HG03064 (cell line): ENCODE results near the gene ADAMTSL5.
"Not testable (repeated sequence)": the region's sequence is repeated elsewhere in the genome, so short reads cannot be mapped to it uniquely, and the experiment has no call there.

Experiments
- ATAC-seq: cut with Tn5 transposase; IDR thresholded peaks from one replicate; pipeline ENCODE4 v1.9.1; 2021; ENCODE audit warnings: low read depth; ENCODE audit not compliant: unreplicated experiment

ADAMTSL5 gene

DNA sequence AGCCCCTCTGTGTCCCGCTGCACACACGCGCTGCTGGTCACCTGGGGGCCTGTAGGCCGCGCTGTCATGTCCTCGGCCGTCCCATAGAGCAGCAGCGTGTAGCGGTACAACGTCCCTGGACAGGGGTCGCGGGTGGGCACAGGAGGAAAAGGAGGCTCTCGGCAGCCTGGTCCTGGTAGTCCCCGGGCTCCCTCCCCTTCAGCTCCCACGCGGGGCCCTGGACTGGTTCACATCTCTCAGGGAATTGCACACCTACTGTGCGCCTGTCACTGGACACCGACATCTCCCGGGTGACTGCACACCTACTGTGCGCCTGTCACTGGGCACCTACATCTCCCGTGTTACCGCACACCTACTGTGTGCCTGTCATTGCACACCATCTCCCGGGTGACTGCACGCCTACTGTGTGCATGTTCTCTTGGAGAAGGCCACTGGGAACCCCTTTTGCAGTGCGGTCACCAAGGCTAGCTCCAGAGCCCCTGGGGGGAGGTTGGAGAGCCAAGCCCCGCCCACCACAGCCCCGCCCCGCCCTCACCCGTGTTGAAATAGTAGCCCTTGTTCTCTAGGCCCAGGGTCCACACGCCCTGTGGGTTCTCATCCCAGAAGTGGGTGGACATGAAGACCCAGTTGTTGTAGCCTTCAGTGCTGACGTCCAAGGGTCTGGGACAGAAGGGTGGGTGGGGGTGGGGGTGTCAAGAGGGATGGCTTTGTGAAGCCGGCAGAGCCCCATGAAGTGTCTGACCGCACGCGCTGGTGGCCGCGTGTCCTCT lies 30.3 kb downstream of the ADAMTSL5 start:
- no peak for ATAC-seq

DNA sequence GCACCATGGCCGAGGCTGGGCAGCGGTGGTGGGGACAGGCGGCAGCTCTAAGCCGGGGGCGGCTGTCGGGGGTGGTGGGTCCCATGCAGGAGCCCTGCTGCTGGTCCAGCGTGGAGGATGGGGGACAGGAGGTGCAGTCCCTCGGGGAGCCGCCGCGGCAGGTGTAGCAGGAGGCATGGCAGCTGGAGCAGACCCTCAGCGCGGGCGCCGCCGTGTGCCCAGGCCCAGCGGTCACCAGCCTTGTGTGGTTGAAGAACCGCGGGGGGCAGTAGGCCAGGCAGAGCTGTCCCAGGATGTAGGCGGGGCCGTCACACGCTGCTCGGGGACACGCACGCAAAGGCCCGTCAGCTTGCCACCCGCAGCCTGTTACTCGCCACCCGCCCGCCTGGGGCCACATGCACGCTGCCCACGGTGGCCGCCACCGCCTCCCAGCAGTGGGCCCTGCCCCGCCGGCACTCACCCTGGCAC lies 30.9 kb downstream of the ADAMTSL5 start:
- no peak for ATAC-seq

DNA sequence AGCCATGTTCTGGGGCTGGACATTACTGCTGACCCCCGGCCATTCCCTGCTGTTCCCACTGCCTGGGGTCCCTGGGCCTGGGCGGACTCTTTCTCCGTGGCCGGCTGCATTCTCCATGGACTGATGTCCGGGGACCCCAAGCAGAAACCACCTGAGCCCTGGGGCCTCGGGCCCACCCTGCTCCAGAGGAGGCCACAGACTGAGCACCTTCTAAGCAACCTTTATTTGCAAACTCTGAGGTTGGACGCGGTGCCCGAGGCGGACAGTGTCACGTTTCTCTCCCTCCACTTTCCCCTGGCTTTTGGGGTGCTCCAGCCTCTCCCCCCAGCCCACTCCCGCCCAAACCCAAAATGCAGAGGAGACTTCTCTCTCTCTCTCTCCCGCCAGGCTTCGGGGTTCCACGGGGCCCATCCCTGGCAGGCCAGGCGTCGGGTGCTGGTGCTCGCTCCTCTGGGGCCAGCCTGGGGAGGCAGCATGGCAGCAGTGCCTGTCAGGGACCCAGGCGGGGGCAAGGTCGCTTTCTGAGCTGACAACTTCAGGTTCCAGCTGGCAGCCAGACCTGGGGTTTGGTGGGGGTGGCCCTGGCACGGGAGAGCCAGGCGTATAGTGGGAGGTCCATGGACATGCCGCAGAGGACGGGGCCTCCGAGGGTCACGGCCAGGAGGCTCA lies 31.5 kb downstream of the ADAMTSL5 start:
- ATAC-seq: no peak

DNA sequence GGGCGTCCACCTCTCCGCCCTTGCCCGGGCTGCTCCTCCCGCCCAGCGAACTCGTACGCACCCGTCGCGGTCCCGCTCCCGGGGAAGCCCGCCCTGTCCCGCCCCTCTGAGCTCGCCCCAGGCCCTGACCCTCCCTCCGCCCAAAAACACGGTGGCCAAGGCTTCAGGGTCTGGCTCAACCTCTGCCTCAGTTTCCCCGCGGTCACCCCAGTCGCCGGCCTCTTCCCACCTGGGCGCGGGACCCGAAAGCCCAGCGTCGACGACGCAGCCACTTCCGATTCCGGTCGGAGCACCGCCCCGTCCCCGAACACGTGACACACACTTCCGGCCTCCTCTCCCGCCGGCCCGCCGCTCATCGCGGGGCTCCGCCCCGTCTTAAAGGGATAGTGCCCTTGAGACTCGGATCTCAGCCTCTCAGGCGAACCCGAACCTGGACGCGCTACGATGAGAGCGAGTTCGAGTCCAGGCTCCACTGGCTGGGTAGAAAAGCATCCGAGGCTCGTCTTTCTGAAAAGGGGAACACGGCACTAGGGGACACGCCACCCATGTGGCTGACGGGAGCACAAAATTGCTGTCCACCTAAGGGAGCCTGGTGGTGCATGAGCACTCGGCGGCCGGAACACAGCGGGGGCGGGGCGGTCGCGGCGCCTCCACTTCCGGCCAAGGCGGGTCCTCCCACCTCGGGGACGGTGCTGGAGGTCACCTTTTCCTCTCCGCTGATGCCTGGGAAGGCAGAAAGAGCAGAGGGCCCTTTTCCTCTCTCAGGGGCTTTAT lies 33.7 kb downstream of the ADAMTSL5 start, which contains the start of gene C19orf25:
TSS of gene C19orf25 (minus strand) at position 282 of the 774 bp plus-strand sequence. CDS start 312 bp downstream, outside the sequence.
- peak; percentile 68 for ATAC-seq

DNA sequence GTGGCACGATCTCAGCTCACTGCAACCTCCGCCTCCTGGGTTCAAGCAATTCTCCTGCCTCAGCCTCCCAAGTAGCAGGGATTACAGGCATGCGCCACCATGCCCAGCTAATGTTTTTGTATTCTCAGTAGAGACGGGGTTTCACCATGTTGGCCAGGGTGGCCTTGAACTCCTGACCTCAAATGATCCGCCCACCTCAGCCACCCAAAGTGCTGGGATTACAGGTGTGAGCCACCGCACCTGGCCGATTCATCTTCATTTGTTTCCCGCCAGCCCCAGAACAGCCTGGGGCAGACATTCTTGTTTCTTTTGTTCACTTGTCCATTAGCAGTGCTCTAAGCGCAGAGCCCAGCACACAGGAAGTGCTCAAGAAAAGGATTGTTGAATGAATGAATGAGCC lies 35.8 kb downstream of the ADAMTSL5 start:
- ATAC-seq: not testable (repeated sequence)

DNA sequence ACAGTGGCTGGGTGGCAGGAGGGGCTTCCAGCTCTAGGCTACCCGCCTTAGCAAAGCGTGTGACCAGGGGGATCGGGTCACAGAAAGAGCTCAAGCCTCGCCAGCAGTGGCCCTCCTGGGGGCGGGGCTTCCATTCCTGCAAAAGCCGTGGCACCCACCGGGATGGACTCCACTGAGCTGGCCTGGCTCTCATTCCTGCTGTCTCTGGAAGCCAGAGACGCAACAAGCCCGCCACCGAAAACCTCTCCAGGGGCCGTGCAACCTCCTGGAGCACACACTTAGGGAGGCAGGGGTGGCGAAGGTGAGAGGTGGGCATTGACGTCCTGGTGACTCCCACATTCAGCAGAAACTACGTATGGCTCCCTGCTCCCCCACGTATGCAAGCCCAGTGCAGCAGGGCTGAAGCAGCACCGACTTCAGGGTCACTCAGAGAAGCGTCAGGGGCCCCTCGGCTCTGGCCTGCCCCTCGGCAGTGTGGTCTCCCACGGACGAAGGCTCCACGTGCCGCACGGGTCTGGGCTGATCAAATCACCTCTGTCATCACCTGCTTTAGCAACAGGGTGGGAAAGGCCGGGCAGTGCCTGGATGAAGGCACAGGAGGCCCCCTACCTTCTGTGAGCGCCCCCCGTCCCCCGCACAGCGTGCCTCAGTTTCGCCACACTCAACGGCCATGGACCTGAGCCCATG lies 36.9 kb downstream of the ADAMTSL5 start:
- no peak for ATAC-seq

DNA sequence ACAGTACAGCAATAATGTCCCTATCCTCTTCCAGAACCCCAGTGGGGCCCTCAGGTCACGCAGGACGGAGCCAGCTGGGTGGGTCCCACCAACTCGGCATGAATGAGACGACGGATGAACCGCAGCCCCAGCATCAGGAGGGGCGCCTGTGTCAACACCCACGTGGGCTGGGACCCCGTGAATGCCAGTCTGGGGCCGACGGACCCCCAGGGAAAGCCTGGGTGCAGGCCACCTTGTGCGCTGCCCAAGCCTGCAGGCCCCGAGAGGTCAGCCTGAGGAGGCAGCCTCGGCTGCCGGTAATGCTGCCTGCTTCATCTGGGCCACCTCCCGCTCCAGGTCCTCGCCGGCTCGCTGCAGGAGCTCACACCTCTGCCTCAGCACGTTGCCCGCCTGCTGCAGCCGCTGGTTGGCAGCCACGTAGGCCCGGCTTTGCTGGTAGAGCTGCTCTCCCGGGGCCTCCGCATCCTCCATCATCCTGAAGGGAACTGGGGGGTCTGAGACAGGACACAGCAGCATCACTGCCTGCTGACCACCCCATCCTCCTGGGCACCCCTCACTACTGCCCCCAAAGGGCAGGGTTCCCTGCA lies 38.0 kb downstream of the ADAMTSL5 start:
- ATAC-seq: no peak

DNA sequence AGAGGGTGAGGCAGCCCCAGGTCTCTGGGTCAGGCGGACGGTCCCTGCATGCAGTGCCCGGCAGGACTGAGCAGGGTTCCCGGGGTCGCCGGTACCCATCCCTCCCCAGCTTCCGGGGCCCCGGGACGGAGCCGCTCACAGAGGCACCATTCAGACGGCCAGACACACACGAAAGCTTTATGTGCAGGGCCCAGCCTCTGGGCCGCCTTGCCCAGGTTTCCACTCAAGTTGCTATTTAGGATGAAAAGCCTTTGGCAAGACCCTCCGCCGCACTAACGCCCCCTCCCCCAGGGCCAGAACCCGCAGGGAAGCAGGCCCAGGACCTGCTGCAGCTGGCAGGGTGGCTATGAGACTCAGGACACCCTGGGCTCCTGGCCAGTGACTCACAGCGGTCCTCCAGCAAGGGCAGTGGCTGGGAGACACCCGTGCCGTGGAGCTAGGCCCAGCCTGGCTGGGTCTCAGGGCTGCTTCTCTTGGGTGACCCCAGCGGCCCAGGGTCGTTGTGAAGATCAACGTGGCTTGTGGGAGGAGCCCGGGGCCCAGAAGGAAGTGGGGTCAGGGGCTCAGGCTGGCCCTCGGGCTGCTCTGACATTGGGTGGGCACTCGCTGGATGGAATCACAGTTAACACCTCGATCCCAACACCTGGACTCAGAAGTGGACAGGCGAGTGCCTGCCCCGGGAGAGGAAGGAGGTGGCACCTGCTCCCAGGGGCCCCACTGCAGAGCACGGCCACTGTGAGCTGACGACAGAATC lies 38.6 kb downstream of the ADAMTSL5 start:
- no peak for ATAC-seq

DNA sequence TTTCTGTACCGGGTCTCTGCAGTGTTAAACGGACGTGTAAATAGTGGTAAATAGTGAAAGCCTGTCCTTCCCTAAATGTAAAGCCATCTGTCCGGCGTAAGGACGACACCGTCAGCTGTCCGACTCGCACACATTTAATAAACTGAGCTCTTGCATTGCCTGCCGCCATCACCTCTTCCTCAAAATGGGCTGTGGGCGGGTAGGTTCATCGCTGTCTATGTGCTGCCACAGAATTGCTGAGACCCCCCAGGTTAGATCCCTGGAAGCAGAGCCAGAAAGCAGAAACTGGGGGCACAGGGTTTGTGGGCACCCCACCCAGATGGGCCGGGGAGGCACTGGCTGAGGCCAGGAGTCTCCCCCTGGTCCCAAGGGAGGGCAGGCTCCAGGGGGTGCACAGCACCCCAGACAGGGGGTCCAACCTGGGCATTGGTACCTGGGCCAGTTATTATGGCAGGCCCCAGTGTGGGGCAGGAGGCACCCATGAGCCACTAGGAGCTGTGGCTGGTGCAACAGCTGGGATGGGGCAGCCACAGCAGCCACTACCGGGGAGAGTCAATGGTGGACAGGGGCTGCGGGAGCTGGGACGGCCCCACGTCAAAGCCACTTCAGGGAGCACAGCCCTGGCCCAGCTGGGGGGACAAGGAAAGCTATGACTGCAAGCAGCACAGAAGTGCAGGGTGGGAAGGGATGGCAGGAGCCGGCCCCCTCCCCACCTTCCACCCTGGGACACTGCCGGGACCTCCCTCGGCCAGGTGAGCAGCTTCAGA lies 39.6 kb downstream of the ADAMTSL5 start:
- no peak for ATAC-seq

DNA sequence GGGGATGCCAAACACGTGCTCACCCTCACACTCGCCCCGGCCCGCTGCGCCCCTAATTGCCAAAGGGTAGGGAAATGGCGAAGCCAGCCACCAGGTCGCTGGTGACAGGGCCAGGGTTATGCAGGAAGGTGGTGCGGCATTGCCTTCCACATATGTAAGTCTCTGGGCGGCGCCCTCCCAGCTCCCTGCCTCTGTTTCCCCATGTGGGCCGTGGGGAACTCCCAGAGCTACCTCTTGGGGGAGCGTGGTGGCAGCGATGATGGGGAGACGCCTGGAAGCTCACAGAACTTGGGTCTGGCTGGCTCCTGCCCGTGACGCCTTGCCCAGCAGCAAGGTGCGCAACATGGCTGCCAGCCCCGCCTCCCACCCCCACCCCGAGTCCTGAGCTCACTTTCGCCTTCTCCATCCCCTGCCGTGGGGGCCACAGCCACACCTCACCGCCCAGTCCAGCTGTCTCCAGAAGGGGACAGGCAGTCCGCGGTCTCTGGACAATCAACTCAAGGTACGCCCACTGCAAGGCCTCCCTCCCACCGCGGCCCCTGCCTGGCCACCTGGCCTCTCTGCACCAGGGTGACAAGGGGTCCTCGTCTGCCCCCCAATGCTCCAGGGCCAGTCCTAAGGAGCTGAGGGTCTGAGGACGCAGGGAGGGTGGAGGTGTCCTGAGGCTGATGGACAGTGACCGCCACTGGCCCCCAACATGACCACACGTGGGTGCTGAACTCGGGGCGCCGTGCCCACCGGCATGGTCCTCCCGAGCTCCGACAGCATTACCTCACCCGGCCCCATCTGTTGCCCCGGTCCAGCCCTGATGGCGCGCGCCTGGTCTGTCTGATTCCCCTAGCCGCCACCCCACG lies 40.4 kb downstream of the ADAMTSL5 start:
- ATAC-seq: no peak

DNA sequence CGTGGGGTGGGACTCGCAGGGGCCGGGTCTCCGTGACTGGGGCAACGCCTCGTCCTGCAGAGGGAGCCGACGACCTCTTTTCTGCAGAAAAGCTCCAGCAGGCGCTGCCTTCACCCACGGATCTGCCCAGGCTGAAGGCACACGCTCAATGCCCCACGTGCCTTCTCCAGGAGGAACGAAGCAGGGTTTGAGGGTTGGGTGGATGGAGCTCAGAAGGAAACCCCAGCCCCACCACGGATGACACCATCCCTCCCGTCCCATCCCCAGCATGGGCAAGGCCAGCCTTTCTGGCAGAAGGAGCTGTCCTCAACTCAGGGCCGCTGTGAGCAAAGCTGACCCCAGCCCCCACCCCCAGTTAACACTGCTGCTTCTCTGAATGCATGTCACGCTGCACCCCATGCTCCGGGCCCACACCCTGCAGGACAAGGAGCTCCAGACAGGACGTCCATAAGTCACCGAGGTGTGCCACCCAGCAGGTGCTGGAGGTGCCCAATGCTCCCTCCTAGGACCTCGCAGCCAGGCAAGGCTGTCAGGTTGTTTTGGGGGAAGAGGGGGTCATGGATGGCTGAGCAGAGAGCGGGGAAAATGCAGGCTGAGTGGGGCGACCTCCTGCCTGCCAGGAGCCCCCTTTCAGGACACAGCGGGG lies 41.2 kb downstream of the ADAMTSL5 start:
- no peak for ATAC-seq

DNA sequence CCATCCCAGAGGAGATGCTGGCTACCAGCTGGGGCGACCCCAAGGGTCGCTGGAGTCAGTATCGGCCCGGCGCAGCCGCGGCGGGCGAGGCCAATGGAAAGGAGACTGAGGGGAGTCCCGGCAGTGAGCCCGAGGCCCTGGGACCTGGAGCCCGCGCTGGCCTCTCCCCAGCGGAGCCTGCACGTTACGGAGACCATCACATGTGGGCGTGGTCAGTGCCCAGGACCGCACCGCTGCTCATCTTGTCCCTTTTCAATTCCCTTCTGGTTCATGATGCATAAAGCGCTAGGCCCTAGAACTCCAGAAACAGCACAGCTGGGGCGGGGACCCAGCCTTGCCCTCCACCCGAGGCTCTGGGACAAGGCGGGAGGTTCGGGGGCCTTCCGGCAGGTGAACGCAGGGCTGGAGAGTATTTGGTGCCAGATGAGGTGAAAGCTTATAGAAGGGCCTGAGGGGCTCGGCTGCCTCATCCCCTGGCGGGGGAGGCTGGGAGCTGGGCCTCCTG lies 41.8 kb downstream of the ADAMTSL5 start:
- ATAC-seq: no peak

DNA sequence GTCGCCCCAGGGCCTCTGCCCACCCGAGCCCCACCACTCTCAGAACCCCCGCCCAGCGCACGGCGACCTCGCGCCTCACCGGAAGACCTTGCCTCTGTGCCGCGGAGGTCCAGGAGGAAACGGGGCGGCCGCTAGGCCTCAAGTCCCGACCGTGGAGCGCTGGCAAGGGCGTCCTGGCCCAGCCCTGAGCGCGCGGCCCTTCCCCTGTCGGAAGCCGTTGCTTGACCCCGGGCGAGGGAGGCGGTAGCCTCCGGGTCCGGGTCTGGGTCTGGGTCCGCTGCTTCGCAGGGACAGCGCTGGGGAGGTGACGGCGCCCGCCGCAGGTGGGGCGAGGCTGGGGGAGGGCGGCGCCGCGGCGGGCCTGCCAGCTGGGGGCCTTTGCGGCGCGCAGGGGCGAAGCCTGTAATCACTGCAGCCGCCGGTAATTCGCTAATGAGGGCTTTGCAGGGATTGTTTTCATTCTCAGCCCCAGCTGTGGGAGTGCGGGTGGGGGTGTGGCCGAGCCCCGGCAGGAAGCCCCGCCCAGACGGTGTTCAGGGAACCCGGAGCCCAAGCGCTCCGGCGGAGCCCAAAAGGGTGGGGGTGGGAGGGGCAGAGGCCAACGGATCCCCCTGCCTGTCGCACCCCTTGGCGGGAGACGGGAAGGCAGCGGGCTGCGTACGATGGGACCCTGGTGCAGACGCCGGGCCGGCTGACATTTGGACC lies 42.4 kb downstream of the ADAMTSL5 start:
- ATAC-seq: no peak

DNA sequence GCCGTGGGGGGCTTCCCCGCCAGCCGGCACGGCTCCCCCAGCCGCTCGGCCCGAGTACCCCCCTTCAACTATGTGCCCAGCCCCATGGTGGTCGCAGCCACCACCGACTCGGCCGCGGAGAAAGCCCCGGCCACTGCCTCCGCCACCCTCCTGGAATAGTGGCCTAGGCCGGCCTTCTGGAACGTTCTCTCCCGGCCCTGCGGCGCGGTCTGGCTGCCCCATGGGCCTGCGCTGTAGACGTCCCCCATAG lies 42.8 kb downstream of the ADAMTSL5 start:
- ATAC-seq: no peak

DNA sequence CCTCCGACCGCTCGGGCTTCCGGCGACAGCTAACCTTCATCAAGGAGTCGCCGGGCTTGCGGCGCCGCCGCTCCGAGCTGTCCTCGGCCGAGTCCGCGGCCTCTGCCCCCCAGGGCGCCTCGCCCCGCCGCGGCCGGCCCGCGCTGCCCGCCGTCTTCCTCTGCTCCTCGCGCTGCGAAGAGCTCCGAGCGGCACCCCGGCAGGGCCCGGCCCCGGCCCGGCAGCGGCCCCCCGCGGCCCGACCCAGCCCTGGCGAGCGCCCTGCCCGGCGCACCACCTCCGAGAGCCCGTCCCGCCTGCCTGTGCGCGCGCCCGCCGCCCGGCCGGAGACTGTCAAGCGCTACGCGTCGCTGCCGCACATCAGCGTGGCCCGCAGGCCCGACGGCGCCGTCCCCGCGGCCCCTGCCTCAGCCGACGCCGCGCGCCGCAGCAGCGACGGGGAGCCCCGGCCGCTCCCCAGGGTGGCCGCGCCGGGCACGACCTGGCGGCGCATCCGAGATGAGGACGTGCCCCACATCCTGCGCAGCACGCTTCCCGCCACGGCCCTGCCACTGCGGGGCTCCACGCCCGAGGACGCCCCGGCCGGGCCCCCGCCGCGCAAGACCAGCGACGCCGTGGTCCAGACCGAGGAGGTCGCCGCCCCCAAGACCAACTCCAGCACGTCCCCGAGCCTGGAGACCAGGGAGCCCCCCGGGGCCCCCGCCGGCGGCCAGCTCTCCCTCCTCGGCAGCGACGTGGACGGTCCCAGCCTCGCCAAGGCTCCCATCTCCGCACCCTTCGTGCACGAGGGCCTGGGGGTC lies 43.4 kb downstream of the ADAMTSL5 start:
- no peak for ATAC-seq

DNA sequence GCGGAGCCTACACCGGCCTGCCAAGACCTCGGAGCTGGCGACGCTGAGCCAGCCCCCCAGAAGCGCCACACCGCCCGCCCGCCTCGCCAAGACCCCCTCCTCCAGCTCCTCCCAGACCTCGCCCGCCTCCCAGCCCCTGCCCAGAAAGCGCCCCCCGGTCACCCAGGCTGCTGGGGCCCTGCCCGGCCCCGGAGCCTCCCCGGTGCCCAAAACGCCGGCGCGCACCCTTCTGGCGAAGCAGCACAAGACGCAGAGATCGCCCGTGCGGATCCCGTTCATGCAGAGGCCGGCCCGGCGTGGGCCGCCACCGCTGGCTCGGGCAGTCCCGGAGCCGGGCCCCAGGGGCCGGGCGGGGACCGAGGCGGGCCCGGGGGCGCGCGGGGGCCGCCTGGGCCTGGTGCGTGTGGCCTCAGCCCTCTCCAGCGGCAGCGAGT lies 44.0 kb downstream of the ADAMTSL5 start:
- ATAC-seq: no peak
